ENCODE measurements around the gene RNASE8.
A peak's percentile ranks its signal among the peaks of the same experiment; 100 is the strongest.

The RNASE8 gene

DNA sequence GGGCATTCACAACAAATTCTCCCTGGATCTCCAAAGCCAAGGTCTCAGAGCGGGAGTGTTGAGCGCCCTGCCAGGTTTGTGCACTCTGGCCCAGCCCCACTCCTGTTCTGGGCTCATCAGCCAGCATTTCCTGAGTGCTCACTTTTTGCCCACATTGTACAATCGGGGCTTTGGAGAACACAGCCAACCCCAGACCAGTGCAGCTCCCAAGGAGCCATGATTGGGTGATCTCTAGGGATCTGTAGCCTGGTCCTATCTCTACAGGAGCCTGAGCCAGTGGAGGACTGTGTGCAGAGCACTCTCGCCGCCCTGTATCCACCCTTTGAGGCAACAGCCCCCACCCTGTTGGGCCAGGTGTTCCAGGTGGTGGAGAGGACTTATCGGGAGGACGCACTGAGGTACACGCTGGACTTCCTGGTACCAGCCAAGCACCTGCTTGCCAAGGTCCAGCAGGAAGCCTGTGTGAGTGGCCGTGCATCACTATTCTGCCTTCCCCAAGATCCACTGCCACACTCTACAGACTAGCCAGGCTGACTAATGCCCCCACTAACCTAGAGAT, 15.2 kb downstream of the RNASE8 start:
- DNase-seq (ENCODE audit: low read depth, low spot score) = no peak

DNA sequence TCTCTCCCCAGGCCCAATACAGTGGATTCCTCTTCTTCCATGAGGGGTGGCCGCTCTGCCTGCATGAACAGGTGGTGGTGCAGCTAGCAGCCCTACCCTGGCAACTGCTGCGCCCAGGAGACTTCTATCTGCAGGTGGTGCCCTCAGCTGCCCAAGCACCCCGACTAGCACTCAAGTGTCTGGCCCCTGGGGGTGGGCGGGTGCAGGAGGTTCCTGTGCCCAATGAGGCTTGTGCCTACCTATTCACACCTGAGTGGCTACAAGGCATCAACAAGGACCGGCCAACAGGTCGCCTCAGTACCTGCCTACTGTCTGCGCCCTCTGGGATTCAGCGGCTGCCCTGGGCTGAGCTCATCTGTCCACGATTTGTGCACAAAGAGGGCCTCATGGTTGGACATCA, 16.3 kb downstream of the RNASE8 start:
- DNase-seq (ENCODE audit: low read depth, low spot score) = no peak

DNA sequence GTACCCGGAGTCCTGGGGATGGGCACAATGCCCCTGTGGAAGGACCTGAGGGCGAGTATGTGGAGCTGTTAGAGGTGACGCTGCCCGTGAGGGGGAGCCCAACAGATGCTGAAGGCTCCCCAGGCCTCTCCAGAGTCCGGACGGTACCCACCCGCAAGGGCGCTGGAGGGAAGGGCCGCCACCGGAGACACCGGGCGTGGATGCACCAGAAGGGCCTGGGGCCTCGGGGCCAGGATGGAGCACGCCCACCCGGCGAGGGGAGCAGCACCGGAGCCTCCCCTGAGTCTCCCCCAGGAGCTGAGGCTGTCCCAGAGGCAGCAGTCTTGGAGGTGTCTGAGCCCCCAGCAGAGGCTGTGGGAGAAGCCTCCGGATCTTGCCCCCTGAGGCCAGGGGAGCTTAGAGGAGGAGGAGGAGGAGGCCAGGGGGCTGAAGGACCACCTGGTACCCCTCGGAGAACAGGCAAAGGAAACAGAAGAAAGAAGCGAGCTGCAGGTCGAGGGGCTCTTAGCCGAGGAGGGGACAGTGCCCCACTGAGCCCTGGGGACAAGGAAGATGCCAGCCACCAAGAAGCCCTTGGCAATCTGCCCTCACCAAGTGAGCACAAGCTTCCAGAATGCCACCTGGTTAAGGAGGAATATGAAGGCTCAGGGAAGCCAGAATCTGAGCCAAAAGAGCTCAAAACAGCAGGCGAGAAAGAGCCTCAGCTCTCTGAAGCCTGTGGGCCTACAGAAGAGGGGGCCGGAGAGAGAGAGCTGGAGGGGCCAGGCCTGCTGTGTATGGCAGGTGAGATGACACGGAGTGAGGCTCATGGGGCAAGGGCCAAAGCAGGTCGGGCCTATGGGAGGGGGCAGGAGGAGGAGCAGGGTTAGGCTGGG, 17.0 kb downstream of the RNASE8 start:
- no peak for DNase-seq (ENCODE audit: low read depth, low spot score)

DNA sequence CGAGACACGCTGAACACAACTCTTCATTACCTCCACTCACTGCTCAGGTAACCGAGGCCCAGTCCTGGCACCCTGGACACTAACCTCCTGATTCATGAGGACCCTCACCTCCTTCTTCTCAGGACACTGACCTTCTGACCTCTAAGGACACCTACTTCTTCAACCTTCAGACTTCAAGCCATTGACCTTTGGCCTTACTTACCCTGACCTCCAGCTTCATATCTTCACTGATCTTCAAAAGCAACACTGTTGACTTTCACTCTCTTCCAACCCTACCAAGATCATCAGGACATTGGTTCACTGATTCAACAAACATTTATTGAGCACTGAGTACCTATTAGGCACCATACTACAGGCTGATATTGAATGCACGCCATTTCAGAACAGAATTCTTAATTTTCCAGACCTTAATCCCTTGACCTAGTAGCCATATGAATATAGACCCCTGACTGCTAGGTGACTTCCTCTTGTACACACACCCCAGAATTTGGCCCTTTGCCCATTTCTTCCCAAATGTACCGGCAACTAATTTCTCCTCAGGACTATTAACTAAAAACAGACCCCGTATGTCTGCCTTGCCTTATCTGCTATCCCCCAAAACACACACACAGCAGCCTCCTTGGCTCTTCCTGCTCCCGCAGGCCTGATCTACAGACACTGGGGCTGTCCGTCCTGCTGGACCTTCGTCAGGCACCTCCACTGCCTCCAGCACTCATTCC, 18.3 kb downstream of the RNASE8 start:
- no peak for DNase-seq (ENCODE audit: low read depth, low spot score)

DNA sequence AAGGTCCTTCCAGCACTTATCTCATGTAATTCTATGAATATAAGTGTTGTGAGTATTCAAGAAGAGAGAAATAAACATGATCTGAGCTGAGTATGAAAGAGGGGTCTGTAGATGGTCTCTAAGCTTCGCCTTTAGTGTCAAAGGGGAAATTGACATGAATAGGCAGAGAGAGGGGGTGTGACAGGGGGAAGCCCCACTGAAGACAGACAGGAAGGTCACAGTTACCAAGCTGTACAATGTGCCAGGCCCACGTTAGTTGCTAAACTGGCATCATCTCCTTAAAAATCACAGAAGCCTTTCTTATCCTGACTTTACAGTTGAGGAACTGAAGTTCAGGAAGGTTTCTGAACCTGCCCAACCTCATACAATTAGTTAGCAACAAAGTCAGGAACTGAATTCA, 20.1 kb downstream of the RNASE8 start:
- no peak for DNase-seq (ENCODE audit: low read depth, low spot score)

DNA sequence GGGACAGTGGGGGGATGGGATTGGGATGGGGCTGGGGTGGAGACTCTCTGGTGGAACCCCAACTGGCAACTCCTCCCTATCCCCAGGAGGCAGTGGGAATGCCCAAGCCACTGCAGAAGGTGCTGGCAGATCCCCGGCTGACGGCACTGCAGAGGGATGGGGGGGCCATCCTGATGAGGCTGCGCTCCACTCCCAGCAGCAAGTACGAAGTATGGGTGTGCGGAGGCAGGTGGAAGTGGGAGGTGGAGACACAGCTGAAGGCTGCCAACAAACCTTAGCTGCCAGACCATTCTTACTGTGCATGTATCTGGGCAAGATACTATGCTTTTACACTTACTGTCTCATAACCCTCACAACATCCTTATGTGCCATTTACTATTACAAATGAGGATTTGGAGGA, 20.7 kb downstream of the RNASE8 start:
- no peak for DNase-seq (ENCODE audit: low read depth, low spot score)

DNA sequence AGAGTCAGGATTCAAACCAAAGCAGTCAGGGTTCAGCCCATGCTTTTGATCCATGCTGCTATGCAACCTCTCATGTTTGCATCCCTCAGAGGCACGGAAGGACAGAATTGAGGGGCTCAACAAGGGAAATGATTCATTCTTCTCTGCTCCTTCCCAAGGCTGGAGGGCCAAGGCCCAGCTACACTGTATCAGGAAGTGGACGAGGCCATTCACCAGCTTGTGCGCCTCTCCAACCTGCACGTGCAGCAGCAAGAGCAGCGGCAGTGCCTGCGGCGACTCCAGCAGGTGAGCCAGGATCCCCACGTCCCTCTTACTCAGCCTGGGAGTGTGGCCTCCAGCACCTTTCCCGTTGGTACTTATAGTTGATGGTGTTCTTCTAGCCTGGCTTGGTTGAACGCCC, 21.1 kb downstream of the RNASE8 start:
- DNase-seq (ENCODE audit: low read depth, low spot score) = no peak

DNA sequence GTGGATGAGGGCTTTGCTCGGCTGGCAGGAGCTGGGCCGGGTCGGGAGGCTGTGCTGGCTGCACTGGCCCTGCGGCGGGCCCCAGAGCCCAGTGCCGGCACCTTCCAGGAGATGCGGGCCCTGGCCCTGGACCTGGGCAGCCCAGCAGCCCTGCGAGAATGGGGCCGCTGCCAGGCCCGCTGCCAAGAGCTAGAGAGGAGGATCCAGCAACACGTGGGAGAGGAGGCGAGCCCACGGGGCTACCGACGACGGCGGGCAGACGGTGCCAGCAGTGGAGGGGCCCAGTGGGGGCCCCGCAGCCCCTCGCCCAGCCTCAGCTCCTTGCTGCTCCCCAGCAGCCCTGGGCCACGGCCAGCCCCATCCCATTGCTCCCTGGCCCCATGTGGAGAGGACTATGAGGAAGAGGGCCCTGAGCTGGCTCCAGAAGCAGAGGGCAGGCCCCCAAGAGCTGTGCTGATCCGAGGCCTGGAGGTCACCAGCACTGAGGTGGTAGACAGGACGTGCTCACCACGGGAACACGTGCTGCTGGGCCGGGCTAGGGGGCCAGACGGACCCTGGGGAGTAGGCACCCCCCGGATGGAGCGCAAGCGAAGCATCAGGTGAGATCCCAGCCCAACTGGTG, 24.0 kb downstream of the RNASE8 start:
- DNase-seq (ENCODE audit: low read depth, low spot score) = no peak

DNA sequence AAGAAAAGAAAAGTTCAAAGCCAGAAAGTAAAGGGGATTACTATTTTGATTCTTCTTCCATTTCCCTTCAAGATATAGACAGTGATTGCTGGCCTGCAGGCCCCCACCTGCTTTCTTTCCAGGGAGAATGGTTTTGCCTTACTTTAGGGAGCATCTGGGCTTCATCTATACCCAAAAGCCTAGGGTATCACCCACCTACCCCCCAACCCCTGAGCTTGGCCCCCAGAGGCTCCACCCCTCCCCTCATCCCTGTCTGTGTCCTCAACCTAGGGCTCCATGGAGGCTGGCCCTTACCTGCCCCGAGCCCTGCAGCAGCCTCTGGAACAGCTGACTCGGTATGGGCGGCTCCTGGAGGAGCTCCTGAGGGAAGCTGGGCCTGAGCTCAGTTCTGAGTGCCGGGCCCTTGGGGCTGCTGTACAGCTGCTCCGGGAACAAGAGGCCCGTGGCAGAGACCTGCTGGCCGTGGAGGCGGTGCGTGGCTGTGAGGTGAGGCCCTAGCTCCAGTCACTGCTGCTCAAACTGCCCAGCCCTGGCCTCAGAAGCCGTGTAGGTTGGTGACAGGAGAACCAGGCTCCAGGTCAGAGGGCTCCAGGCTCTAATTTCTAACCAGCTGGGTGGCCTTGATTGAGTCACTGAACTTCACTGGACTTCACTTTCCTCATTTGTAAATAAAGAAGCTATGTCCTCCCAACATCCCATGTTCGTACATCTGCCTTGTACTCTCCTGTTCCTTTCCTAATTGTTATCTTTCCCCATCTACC, 26.1 kb downstream of the RNASE8 start:
- no peak for DNase-seq (ENCODE audit: low read depth, low spot score)

DNA sequence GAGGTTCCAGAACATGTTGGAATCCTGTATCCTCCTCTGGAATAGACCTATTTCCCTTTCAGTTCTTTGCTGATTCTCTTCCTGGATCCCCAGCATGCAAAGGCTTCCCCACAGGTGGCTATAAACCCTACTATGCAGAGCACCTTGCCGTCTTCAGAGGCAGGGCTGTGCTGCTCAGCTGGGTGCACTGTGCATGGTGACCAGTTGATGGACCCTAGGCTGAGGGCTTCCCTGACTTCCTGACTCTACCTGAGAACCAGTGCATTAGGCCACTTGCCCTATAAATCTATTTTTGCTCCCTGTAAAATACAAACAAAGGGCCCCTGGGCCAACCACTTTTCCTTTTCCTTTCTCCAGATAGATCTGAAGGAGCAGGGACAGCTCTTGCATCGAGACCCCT, 26.8 kb downstream of the RNASE8 start:
- DNase-seq (ENCODE audit: low read depth, low spot score) = no peak

DNA sequence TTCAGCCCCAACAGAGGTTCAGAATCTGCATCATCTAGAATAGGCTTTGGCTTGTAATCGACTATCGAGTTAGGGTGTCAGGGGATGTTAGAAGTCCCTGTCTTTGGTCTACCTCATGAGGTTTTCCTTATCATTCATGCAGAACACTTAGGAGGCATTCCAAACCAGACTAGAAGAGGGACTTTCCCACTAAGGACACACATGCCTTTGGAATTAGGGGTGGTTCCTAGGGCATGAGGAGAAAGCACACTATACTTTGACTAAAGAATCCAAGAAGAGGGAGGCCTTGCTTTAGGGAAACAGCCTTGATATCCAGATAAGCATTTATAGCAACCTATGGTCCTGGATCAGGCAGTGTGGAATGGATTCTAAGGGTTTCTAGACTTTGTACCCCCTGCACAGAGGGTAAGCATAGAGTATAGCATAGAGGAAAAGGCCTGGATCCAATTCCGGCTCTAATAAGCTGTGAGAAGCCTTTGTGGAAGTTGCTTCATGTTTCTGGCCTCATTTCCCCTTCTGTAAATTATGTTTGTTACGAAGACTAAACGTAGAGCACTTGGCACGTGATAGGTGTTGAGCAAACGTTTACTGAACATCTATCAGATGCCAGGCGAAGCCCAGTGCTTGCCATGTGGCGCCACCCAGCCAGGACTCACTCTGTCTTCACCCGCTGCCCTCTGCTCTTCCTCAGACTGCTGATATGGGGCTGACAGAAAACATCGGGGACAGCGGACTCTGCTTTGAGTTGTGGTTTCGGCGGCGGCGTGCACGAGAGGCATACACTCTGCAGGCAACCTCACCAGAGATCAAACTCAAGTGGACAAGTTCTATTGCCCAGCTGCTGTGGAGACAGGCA, 27.6 kb downstream of the RNASE8 start:
- DNase-seq (ENCODE audit: low read depth, low spot score) = no peak

DNA sequence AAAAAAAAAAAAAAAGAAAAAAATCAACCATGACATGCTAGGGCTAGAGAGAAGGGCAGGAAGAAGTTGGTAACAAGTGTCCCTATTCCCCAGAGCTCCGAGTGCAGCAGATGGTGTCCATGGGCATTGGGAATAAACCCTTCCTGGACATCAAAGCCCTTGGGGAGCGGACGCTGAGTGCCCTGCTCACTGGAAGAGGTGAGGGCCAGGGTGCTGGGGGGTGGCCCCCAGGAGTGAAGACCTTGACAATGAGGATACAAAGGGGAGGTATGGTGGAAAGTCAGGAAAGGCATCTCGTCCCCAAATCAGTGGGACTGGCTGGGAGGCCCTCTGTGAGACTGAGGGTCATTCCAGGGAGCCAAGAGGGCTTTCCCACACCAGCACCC, 29.3 kb downstream of the RNASE8 start:
- DNase-seq (ENCODE audit: low read depth, low spot score) = no peak

DNA sequence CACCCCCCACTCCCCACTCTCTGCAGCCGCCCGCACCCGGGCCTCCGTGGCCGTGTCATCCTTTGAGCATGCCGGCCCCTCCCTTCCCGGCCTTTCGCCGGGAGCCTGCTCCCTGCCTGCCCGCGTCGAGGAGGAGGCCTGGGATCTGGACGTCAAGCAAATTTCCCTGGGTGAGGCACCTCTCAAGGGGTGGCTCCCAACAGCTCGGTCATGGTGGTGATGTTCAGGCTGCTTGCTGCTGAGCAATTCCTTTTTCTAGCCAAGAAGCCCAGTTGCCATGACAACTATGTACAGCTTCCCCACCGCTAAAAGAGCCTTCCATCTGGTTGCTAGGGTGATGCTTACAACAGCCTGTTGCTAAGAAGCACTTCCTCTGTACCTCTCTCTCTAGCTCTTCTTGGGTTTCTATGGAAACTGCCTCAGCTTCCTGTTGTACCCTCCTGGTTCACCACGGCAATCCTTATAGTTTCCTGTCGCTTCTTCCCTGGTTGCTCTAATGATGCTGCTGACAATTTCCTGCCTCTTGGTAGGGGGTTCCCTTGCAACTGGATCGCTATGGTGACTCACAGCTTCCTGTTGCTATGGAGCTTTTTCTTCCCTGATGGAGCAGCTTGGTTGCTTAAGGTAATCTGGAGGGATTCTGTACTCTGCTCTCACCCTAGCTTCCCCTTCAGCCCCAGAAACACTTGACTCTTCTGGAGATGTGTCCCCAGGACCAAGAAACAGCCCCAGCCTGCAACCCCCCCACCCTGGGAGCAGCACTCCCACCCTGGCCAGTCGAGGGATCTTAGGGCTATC, 29.9 kb downstream of the RNASE8 start:
- peak; percentile 61 for DNase-seq (ENCODE audit: low read depth, low spot score)

DNA sequence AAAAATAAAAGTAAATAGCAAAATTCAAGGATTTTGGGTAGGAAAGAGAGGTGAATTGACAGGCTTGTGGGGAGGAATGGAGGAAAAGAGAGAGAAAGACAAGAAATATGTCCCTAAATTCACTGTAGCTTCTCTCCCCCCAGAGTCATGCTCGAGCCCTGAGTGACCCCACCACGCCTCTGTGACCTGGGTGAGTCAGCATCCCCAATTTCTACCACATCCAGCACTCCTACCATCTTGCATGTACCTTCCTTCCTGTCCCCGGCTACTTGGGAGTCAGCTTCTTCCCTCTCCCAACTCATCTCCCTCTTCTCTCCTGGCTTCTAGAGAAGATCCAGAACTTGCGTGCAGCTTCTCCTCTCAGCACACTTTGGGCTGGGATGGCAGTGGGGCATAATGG, 31.1 kb downstream of the RNASE8 start:
- DNase-seq (ENCODE audit: low read depth, low spot score) = no peak

DNA sequence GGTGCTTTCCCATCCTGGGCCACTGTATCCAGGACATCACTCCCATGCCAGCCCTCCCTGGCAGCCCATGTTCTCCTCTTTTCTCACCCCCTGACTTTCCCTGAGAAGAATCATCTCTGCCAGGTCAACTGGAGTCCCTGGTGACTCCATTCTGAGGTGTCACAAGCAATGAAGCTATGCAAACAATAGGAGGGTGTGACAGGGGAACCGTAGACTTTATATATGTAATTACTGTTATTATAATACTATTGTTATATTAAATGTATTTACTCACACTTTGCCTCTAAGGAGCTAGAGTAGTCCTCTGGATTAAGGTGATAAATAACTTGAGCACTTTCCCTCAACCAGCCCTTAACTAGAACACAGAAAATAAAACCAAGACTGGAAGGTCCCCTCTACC, 31.6 kb downstream of the RNASE8 start:
- DNase-seq (ENCODE audit: low read depth, low spot score) = no peak

DNA sequence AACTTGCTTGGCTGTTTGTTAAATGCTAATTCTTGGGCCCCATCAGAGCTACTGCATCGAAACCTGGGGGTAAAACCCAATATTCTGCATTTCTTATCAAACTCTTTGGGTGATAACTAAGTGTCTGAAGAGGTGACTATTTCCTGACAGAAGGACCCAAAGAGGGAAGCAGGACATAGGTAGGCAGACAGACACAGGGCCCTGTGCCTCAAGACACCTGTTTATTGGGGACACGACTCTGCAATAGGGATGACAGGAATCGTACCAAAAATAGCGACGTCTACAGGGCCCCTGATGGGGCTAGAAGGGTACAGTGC, 32.2 kb downstream of the RNASE8 start:
- no peak for DNase-seq (ENCODE audit: low read depth, low spot score)

DNA sequence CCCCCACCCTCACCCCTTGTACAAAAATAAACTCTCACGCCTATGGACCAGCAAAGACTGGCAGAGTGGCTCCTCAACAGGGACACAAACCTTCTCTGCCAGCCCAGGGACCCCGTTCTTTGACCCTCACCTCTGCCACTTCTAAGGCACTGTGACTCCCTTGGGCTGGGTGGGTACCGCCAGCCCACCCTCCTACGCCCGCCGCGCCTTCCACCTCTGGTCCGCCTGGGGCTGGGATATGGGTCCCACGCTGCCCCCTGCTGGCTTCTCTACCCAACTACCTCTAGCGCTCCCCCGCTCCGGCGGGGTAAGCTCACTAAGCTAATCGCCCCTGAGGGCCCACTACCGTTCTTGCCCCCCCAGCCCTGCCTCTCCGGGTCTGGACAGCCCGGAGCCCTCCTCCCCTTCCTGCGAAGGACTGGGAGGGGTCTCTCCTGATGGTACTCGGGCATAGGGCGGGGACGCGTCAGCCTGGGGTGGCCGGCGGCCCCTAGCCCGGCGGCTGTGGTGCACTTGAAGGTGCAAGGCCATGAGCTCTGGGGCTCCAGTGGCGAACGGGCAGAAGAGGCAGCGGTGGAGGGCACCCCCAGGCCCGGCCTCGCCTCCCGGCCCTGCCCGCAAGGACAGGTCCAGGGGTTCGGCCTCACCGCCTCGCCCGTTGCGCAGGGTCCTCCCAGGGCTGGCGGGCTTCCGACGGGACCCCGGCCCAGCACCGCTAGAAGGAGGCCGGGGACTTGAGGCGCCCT, 32.7 kb downstream of the RNASE8 start:
- DNase-seq (ENCODE audit: low read depth, low spot score) = peak; percentile 80

DNA sequence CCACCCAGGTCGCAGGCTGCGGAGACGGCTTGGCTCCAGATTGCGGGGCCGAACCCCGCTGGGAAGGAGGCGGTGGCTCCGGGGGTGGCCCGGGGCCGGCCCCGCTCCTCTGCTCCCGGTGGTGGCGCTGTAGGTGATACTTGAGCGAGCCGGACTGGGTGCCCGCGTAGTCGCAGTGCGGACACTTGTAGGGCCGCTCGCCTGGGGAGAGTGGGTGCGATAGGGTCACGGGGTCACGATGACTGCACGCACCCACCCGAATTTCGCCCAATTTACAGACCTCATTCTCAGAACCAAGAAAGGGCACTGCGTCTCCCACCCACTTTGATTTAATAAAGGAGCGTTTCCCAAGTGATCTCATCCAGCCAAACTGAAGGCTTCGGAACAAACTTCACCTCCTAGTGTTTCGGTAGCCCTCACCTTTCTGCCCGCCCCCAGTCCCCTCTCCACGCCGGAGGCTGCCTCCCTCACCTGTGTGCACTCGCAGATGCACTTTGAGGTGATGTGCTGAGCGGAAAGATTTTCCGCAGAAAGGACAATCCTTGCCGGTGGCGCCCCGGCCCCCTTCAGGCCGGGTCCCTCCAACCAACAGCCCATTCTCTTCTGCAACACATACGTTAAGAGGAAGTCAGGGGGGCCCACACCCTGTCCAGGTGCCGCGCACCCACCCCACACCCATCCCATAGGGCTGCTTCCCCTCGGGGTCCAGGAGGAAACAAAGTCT, 33.5 kb downstream of the RNASE8 start:
- no peak for DNase-seq (ENCODE audit: low read depth, low spot score)

DNA sequence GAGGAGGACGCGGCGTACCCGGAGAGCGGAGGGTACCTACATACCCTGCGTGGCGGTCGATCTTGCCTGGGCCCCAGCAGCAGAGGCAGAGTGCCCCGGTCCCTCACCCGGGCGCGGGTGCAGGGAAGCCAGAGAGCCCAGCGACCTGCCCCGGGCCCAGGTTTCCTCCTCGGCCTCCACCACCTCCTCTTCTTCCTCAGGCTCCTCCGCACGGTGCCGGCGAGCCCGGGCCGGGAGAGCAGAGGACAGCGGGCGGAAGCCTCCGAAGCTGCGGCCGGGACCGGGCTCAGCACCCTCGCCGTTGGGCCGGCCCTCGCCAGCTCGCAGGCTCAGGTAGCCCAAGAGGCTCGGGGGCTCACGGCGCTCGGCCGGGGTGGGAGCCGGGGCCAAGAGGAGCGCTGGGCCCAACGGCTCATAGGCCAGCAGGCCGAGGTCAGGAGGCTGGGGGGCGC, 34.2 kb downstream of the RNASE8 start:
- no peak for DNase-seq (ENCODE audit: low read depth, low spot score)

Measured in ELF-1 (cell line).